ENCODE measurements around the gene UROD.

DNA sequence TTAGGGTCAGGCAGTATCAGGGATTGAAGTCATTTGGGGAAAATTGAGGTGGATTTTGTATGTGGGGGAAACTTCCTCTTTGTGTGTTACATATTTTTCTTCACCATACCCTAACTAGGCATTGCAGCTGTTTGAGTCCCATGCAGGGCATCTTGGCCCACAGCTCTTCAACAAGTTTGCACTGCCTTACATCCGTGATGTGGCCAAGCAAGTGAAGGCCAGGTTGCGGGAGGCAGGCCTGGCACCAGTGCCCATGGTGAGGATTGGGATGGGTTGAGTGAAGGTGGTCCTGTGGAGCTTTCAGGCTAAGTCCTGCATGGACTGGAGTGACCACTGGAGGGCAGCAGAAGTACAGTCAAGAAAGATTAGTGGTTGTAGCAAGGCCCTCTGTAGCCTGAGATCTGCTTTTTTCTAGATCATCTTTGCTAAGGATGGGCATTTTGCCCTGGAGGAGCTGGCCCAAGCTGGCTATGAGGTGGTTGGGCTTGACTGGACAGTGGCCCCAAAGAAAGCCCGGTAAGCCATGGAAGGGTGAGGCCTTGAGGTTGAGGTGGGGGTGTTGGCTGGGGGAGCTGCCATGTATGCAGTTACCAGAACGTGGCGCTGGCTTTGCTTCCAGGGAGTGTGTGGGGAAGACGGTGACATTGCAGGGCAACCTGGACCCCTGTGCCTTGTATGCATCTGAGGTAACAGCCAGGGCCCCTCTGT lies 2.4 kb downstream of the UROD start:
- TF ChIP-seq, protein P1, sequence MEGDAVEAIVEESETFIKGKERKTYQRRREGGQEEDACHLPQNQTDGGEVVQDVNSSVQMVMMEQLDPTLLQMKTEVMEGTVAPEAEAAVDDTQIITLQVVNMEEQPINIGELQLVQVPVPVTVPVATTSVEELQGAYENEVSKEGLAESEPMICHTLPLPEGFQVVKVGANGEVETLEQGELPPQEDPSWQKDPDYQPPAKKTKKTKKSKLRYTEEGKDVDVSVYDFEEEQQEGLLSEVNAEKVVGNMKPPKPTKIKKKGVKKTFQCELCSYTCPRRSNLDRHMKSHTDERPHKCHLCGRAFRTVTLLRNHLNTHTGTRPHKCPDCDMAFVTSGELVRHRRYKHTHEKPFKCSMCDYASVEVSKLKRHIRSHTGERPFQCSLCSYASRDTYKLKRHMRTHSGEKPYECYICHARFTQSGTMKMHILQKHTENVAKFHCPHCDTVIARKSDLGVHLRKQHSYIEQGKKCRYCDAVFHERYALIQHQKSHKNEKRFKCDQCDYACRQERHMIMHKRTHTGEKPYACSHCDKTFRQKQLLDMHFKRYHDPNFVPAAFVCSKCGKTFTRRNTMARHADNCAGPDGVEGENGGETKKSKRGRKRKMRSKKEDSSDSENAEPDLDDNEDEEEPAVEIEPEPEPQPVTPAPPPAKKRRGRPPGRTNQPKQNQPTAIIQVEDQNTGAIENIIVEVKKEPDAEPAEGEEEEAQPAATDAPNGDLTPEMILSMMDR (conservative IDR thresholded peaks at IDR 0.05): peak; percentile 94
- TF ChIP-seq ZFX (IDR thresholded peaks at IDR 0.05): no peak

All from C4-2B (cell line).